Measurements from ENCODE around the gene KLHL12. TPM values are rescaled to one million over a fixed set of nuclear protein-coding genes. Genes with fewer than 3 reads are reported as not detected.

The KLHL12 gene
- 22.8 TPM for polyA plus RNA-seq (2013, experiment 1 of 2; ENCODE audit: insufficient read length)
- polyA plus RNA-seq (2013, experiment 2 of 2; ENCODE audit: insufficient read length): 24.6 TPM

GRCh38 chr1:202926581-202927491 is at the start of gene KLHL12:
Gene KLHL12, minus strand, starts transcription at chr1:202927234. Its CDS starts 2,072 bp downstream, at chr1:202925162.
- peak; percentile 97 for DNase-seq

GRCh38 chr1:202976633-202977032 is 49.6 kb upstream of the KLHL12 start:
- DNase-seq: no peak

GRCh38 chr1:202974856-202975255 is 47.8 kb upstream of the KLHL12 start:
- DNase-seq: no peak

GRCh38 chr1:202972046-202972445 is 45.0 kb upstream of the KLHL12 start:
- no peak for DNase-seq

GRCh38 chr1:202968895-202969295 is 41.9 kb upstream of the KLHL12 start:
- DNase-seq: peak; percentile 67

- no peak for DNase-seq
Measured at GRCh38 chr1:202968351-202968750, 41.3 kb upstream of the KLHL12 start.

- DNase-seq: no peak
Measured at GRCh38 chr1:202967684-202968281, 40.7 kb upstream of the KLHL12 start.

GRCh38 chr1:202966006-202966898 is 39.2 kb upstream of the KLHL12 start:
- no peak for DNase-seq

GRCh38 chr1:202965422-202965821 is 38.4 kb upstream of the KLHL12 start:
- DNase-seq: no peak

- DNase-seq: no peak
Measured at GRCh38 chr1:202964791-202965410, 37.9 kb upstream of the KLHL12 start.

GRCh38 chr1:202961220-202961880 is 34.3 kb upstream of the KLHL12 start:
- no peak for DNase-seq

- no peak for DNase-seq
Measured at GRCh38 chr1:202959276-202959620, 32.2 kb upstream of the KLHL12 start.

GRCh38 chr1:202958544-202959275 is 31.7 kb upstream of the KLHL12 start:
- DNase-seq: no peak

GRCh38 chr1:202957733-202958543 is 30.9 kb upstream of the KLHL12 start, which contains the start of gene ADIPOR1:
Gene ADIPOR1, minus strand, starts transcription at chr1:202958312. Its CDS starts 7,242 bp downstream, at chr1:202951070.
- DNase-seq: peak; percentile 82

- no peak for DNase-seq
Measured at GRCh38 chr1:202956969-202957368, 29.9 kb upstream of the KLHL12 start.

GRCh38 chr1:202954057-202954745 is 27.2 kb upstream of the KLHL12 start:
- DNase-seq: no peak

- no peak for DNase-seq
Measured at GRCh38 chr1:202953392-202953791, 26.4 kb upstream of the KLHL12 start.

- no peak for DNase-seq
Measured at GRCh38 chr1:202952818-202953217, 25.8 kb upstream of the KLHL12 start.

- DNase-seq: no peak
Measured at GRCh38 chr1:202952099-202952498, 25.1 kb upstream of the KLHL12 start.

Measured in fibroblast of skin of scalp (primary cell).